Endothelial cell of umbilical vein (primary cell): ENCODE results near the gene CORO6. TPM values are rescaled to one million over a fixed set of nuclear protein-coding genes. Genes with fewer than 3 reads are reported as not detected.

Experiments
- BruUV-seq: library from RNA; stranded (reverse); fragments of 400-500 nt; replicated peaks from 2 replicates; lab custom pipeline; 2021; lab: Mats Ljungman, UMichigan
- CTCF ChIA-PET: fragments of 300-600, 350-600 bp; sonication (Branson Sonifier 250); formaldehyde crosslinking; loops from one replicate; lab custom pipeline; 2021; ENCODE audit warnings: antibody characterized with exemption, inconsistent platforms; lab: Charles Lee
- POLR2A ChIA-PET: fragments of 300-600, 350-600 bp; sonication (Branson Sonifier 250); formaldehyde crosslinking; loops from one replicate; lab custom pipeline; 2021; ENCODE audit warnings: antibody characterized with exemption, inconsistent platforms; lab: Charles Lee
- DNase-seq: peaks from one replicate; pipeline ENCODE4 v3.0.0-alpha.2; 2011; ENCODE audit warnings: low read depth, low spot score
- FAIRE-seq: peaks from 2 replicates; lab custom pipeline; 2011; peaks lifted over from hg19 to GRCh38; lab: Jason Lieb, UNC
- H2AFZ ChIP-seq: 2 replicates; pipeline ENCODE4 v1.6.0; 2012; ENCODE audit warnings: low read depth, low read length, control low read depth, inconsistent platforms
- H3K27ac ChIP-seq: 2 replicates; pipeline ENCODE4 v1.5.1; 2011; ENCODE audit warnings: low read depth, mild to moderate bottlenecking, control low read depth, low read length, moderate library complexity; ENCODE audit not compliant: insufficient read depth
- H3K27me3 ChIP-seq, 2 experiments: 2 replicates each; pipeline versions ENCODE4 v1.6.0 to v1.6.1; 2011; ENCODE audit warnings: low read length in 2 of 2, mixed read lengths in 1 of 2; ENCODE audit not compliant: control insufficient read depth in 2 of 2, insufficient read depth in 2 of 2
- H3K36me3 ChIP-seq, 2 experiments: 2 replicates in 1 of 2; 3 replicates in 1 of 2; pipeline ENCODE4 v1.5.1; 2011; ENCODE audit warnings: low read length in 2 of 2, mild to moderate bottlenecking in 1 of 2, moderate library complexity in 1 of 2; ENCODE audit not compliant: control insufficient read depth in 2 of 2, insufficient read depth in 2 of 2; ENCODE audit errors: extremely low read depth in 1 of 2
- H3K4me1 ChIP-seq: 3 replicates; pipeline ENCODE4 v1.5.1; 2011; ENCODE audit warnings: mild to moderate bottlenecking, low read length; ENCODE audit not compliant: control insufficient read depth, insufficient read depth; ENCODE audit errors: extremely low read depth
- H3K4me2 ChIP-seq: 2 replicates; pipeline ENCODE4 v1.6.1; 2011; ENCODE audit warnings: low read length, control low read depth, mixed read lengths; ENCODE audit not compliant: insufficient read depth
- H3K4me3 ChIP-seq, 3 experiments: fragments of 200-600 bp in 1 of 3; sonication (generic), shearing (Covaris generic) in 1 of 3; replicated peaks in 1 of 3; 2 replicates each; pipeline ENCODE4 v1.5.1; 2011 to 2016; ENCODE audit warnings: control low read depth in 3 of 3, low read length in 3 of 3, mild to moderate bottlenecking in 2 of 3, inconsistent platforms in 1 of 3, low read depth in 1 of 3, moderate library complexity in 1 of 3; ENCODE audit not compliant: insufficient read depth in 1 of 3
- H3K79me2 ChIP-seq: 2 replicates; pipeline ENCODE4 v1.6.0; 2012; ENCODE audit warnings: low read length, inconsistent platforms; ENCODE audit not compliant: control insufficient read depth, insufficient read depth
- H3K9ac ChIP-seq: replicated peaks from 2 replicates; pipeline ENCODE3; 2011; ENCODE audit warnings: low read length, control low read depth; ENCODE audit not compliant: insufficient read depth; ENCODE audit errors: extremely low read depth
- H3K9me1 ChIP-seq: replicated peaks from 3 replicates; pipeline ENCODE4 v1.6.0; 2011; ENCODE audit warnings: mild to moderate bottlenecking, low read length; ENCODE audit not compliant: control insufficient read depth, insufficient read depth; ENCODE audit errors: extremely low read depth
- H3K9me3 ChIP-seq: replicated peaks from 2 replicates; pipeline ENCODE4 v1.5.1; 2012; ENCODE audit warnings: low read length, inconsistent platforms; ENCODE audit not compliant: control insufficient read depth, insufficient read depth
- H4K20me1 ChIP-seq: replicated peaks from 2 replicates; pipeline ENCODE3; 2011; ENCODE audit warnings: mild to moderate bottlenecking, low read length; ENCODE audit not compliant: control insufficient read depth, insufficient read depth; ENCODE audit errors: extremely low read depth
- EZH2 ChIP-seq: IDR thresholded peaks from 2 replicates; pipeline ENCODE4 v1.6.1; 2012; ENCODE audit warnings: borderline replicate concordance, low read depth, mild to moderate bottlenecking, moderate library complexity, low read length, inconsistent platforms; ENCODE audit not compliant: severe bottlenecking
- FOS ChIP-seq: IDR thresholded peaks from 2 replicates; pipeline ENCODE4 v1.6.1; 2011; ENCODE audit warnings: mild to moderate bottlenecking, low read length, moderate library complexity, borderline replicate concordance; ENCODE audit not compliant: insufficient read depth
- GATA2 ChIP-seq: IDR thresholded peaks from 2 replicates; pipeline ENCODE4 v1.7.0; 2011; ENCODE audit warnings: low read depth, mild to moderate bottlenecking, moderate library complexity, mixed read lengths, low read length; ENCODE audit not compliant: insufficient read length, insufficient read depth
- JUN ChIP-seq: IDR thresholded peaks from 2 replicates; pipeline ENCODE4 v1.6.1; 2011; ENCODE audit warnings: borderline replicate concordance, low read depth; ENCODE audit not compliant: insufficient read length, insufficient read depth
- MAX ChIP-seq: IDR thresholded peaks from 2 replicates; pipeline ENCODE4 v1.6.1; 2011; ENCODE audit not compliant: insufficient read depth, insufficient read length
- MYC ChIP-seq: IDR thresholded peaks from one replicate; pipeline ENCODE4 v1.6.1; 2011; ENCODE audit warnings: mild to moderate bottlenecking, low read depth, low read length
- POLR2A ChIP-seq: IDR thresholded peaks from 2 replicates; pipeline ENCODE4 v1.6.1; 2012; ENCODE audit warnings: low read depth, mild to moderate bottlenecking, control low read depth, low read length
- POLR2AphosphoS5 ChIP-seq: IDR thresholded peaks from 2 replicates; pipeline ENCODE4 v1.6.1; 2012; ENCODE audit warnings: low read depth, mild to moderate bottlenecking, control low read depth, low read length, moderate library complexity; ENCODE audit not compliant: insufficient read depth
- dilution Hi-C: fragments of 300-500 bp; cut with MboI; formaldehyde crosslinking; loops from one replicate; pipeline ENCODE4 v1.15.0; 2019; ENCODE audit warnings: low sequenced_read_pairs; ENCODE audit not compliant: extremely low pct_ligation_motif_present
- intact Hi-C: fragments of 100-400 bp; cut with micrococcal nuclease; formaldehyde crosslinking; loops from one replicate; pipeline ENCODE4 v1.10.0; 2022
- polyA plus RNA-seq, 4 experiments: library from polyadenylated mRNA; depleted of rRNA in 3 of 4; stranded (reverse) in 3 of 4; unstranded in 1 of 4; fragments of >200 nt; gene quantifications; 2 replicates each; pipeline versions ENCODE4 v1.2.1 to v1.2.3, GENCODE V29; 2011 to 2012; ENCODE audit warnings: missing spikeins in 1 of 4
- total RNA-seq: library from RNA; stranded (reverse); gene quantifications from 2 replicates; pipeline ENCODE4 v1.2.3, GENCODE V29; 2021
- TF ChIP-seq, protein P1 (sequence below), 2 donors: IDR thresholded peaks; 1 replicate in 1 of 2; 2 replicates in 1 of 2; pipeline ENCODE4 v1.5.1; 2011; ENCODE audit warnings: low read length in 2 of 2, mild to moderate bottlenecking in 2 of 2, moderate library complexity in 2 of 2, control low read depth in 1 of 2, inconsistent platforms in 1 of 2, low read depth in 1 of 2; ENCODE audit not compliant: insufficient read depth in 1 of 2; ENCODE audit errors: extremely low read depth in 1 of 2

CORO6 gene
- total and polyA plus RNA-seq, 2 donors (not counting 3 experiments of a cell fraction or from before 2014, with no cell fraction given) = 10.7 to 14.7 TPM

GRCh38 chr17:29645515-29646051 is 22.9 kb upstream of the CORO6 start:
- Histone ChIP-seq H3K4me1 (peaks cover 40% of the 10 kb centered on the region), H4K20me1 (no peaks in the 10 kb centered on the region), H3K27ac (no peak overlapping the region), H3K9ac (no peak overlapping the region), H3K4me3 (no peak overlapping the region), H3K9me1 (no peaks in the 10 kb centered on the region), H3K79me2 (no peaks in the 10 kb centered on the region), H3K36me3 (peaks cover 1 to 4% of the 10 kb centered on the region in 2 experiments), H3K4me2 (no peak overlapping the region), H3K27me3 (no peaks in the 10 kb centered on the region), H2AFZ (no peak overlapping the region), H3K9me3 (no peaks in the 10 kb centered on the region)
- intact Hi-C loops (no loop called here), dilution Hi-C loops (no loop called here)
- ChIA-PET CTCF (interaction anchor here (1.0 to 1.2 kb wide), 4 partner anchors 9 to 134 kb away, joined by 3 to 6 read pairs (median 4); no protein-coding TSS in a partner anchor), POLR2A (no interaction called here)
- DNase-seq = peak; percentile 46
- BruUV-seq = no TSS peak
- FAIRE-seq = no peak
- TF ChIP-seq POLR2AphosphoS5 (no peak), GATA2 (no peak), EZH2 (no peak), FOS (no peak), JUN (no peak), MYC (no peak), MAX (no peak), POLR2A (no peak)
- TF ChIP-seq, protein P1, sequence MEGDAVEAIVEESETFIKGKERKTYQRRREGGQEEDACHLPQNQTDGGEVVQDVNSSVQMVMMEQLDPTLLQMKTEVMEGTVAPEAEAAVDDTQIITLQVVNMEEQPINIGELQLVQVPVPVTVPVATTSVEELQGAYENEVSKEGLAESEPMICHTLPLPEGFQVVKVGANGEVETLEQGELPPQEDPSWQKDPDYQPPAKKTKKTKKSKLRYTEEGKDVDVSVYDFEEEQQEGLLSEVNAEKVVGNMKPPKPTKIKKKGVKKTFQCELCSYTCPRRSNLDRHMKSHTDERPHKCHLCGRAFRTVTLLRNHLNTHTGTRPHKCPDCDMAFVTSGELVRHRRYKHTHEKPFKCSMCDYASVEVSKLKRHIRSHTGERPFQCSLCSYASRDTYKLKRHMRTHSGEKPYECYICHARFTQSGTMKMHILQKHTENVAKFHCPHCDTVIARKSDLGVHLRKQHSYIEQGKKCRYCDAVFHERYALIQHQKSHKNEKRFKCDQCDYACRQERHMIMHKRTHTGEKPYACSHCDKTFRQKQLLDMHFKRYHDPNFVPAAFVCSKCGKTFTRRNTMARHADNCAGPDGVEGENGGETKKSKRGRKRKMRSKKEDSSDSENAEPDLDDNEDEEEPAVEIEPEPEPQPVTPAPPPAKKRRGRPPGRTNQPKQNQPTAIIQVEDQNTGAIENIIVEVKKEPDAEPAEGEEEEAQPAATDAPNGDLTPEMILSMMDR (IDR thresholded peaks at IDR 0.05; ENCODE audit: extremely low read depth in 1 of 2, insufficient read depth in 1 of 2, low read depth in 1 of 2, low read length in 2 of 2) = no peak
